Measurements from ENCODE around the gene AHDC1. TPM values are rescaled to one million over a fixed set of nuclear protein-coding genes. Genes with fewer than 3 reads are reported as not detected.

Gene AHDC1
- total RNA-seq, 4 donors from 2014 or later, result 14.7 to 54.3 (median 35.4) TPM

- no peaks in the 10 kb centered on the region for H3K27me3 ChIP-seq
- H3K4me3 ChIP-seq, result peak overlapping the region in 3 of 4 donors; percentile 22 to 42 (median 38)
- DNase-seq (ENCODE audit: extremely low spot score), result no peak
- H3K36me3 ChIP-seq, result no peaks in the 10 kb centered on the region
- intact Hi-C loops (cut with DNase I), result no loop called here
- peaks cover 91 to 100% (median 97%) of the 10 kb centered on the region in 4 donors for H3K4me1 ChIP-seq
- H3K27ac ChIP-seq (replicated peaks in 1 of 4), result peak overlapping the region; percentile 74 to 96 (median 94)
- WGBS, result 43% methylated on average over 8 of the region's 8 CpGs
- TF ChIP-seq EP300 (IDR thresholded peaks at IDR 0.05) (no peak), POLR2A (IDR thresholded peaks at IDR 0.05; ENCODE audit: low read depth) (no peak), CTCF (IDR thresholded peaks at IDR 0.05) (no peak), POLR2AphosphoS5 (IDR thresholded peaks at IDR 0.05) (no peak)
- H3K9me3 ChIP-seq, result no peaks in the 10 kb centered on the region
Observed at GRCh38 chr1:27523337-27524020, 80.5 kb downstream of the AHDC1 start.

GRCh38 chr1:27522432-27523336 is 81.3 kb downstream of the AHDC1 start:
- 19% methylated on average over 19 of the region's 31 CpGs for WGBS
- peak overlapping the region; percentile 74 to 96 (median 94) for H3K27ac ChIP-seq (replicated peaks in 1 of 4)
- no peaks in the 10 kb centered on the region for H3K9me3 ChIP-seq
- peaks cover 90 to 98% (median 95%) of the 10 kb centered on the region in 4 donors for H3K4me1 ChIP-seq
- no peaks in the 10 kb centered on the region for H3K27me3 ChIP-seq
- no peaks in the 10 kb centered on the region for H3K36me3 ChIP-seq
- H3K4me3 ChIP-seq, result peak overlapping the region; percentile 22 to 42 (median 39)
- intact Hi-C loops (cut with DNase I), result no loop called here
- no peak for DNase-seq (ENCODE audit: extremely low spot score)
- TF ChIP-seq EP300 (IDR thresholded peaks at IDR 0.05) (no peak), CTCF (IDR thresholded peaks at IDR 0.05) (peak; percentile 29 to 40 (median 39)), POLR2AphosphoS5 (IDR thresholded peaks at IDR 0.05) (peak; percentile 20 to 58), POLR2A (IDR thresholded peaks at IDR 0.05; ENCODE audit: low read depth) (no peak)

GRCh38 chr1:27521861-27522431 is 82.0 kb downstream of the AHDC1 start:
- 44% methylated on average over 9 of the region's 9 CpGs for WGBS
- intact Hi-C loops (cut with DNase I), result no loop called here

GRCh38 chr1:27521336-27521831 is 82.6 kb downstream of the AHDC1 start:
- peaks cover 77 to 91% (median 88%) of the 10 kb centered on the region in 4 donors for H3K4me1 ChIP-seq
- no peaks in the 10 kb centered on the region for H3K9me3 ChIP-seq
- TF ChIP-seq POLR2A (IDR thresholded peaks at IDR 0.05; ENCODE audit: low read depth) (no peak), CTCF (IDR thresholded peaks at IDR 0.05) (no peak), EP300 (IDR thresholded peaks at IDR 0.05) (no peak), POLR2AphosphoS5 (IDR thresholded peaks at IDR 0.05) (no peak)
- no peaks in the 10 kb centered on the region for H3K27me3 ChIP-seq
- H3K27ac ChIP-seq (replicated peaks in 1 of 4), result peak overlapping the region; percentile 74 to 96 (median 94)
- WGBS, result 5% methylated on average over 11 of the region's 20 CpGs
- peak overlapping the region in 3 of 4 donors; percentile 6 to 17 (median 12) for H3K4me3 ChIP-seq
- H3K36me3 ChIP-seq, result no peaks in the 10 kb centered on the region
- intact Hi-C loops (cut with DNase I), result no loop called here
- DNase-seq (ENCODE audit: extremely low spot score), result no peak

More at GRCh38 chr1:27521861-27522431, 82.0 kb downstream of the AHDC1 start:
- no peak for DNase-seq (ENCODE audit: extremely low spot score)
- peak overlapping the region; percentile 74 to 96 (median 94) for H3K27ac ChIP-seq (replicated peaks in 1 of 4)
- H3K36me3 ChIP-seq, result no peaks in the 10 kb centered on the region
- peaks cover 83 to 93% (median 92%) of the 10 kb centered on the region in 4 donors for H3K4me1 ChIP-seq
- peak overlapping the region; percentile 22 to 42 (median 39) for H3K4me3 ChIP-seq
- peak in 1 of 2 donors; percentile 59 for TF ChIP-seq POLR2AphosphoS5 (IDR thresholded peaks at IDR 0.05)
- TF ChIP-seq CTCF (IDR thresholded peaks at IDR 0.05), result no peak
- no peaks in the 10 kb centered on the region for H3K27me3 ChIP-seq
- H3K9me3 ChIP-seq, result no peaks in the 10 kb centered on the region

All from esophagus muscularis mucosa (tissue), 4 donors.